A549 treated with AZD2906 at 1 μM for 4 hours (cell line): ENCODE results near the gene PSMB9. TPM values are rescaled to one million over a fixed set of nuclear protein-coding genes. Genes with fewer than 3 reads are reported as not detected.

ENCODE experiments used
- total RNA-seq: library from RNA; stranded (reverse); fragments of 200-300 nt; extraction: Qiagen RNA extraction; gene quantifications from 5 replicates; pipeline ENCODE4 v1.2.3, GENCODE V29; 2022

Gene PSMB9
- 14.0 to 25.5 TPM (median 19.0 TPM) in 5 replicates for total RNA-seq

GRCh38 chr6:32853541-32854375, at the start of gene PSMB9, which contains the start of gene TAP1:
PSMB9 (plus strand) TSS chr6:32854192; CDS start chr6:32854230, 38 bp downstream.
TAP1 (minus strand) TSS chr6:32853704; CDS start chr6:32853636, 68 bp downstream.

DNA sequence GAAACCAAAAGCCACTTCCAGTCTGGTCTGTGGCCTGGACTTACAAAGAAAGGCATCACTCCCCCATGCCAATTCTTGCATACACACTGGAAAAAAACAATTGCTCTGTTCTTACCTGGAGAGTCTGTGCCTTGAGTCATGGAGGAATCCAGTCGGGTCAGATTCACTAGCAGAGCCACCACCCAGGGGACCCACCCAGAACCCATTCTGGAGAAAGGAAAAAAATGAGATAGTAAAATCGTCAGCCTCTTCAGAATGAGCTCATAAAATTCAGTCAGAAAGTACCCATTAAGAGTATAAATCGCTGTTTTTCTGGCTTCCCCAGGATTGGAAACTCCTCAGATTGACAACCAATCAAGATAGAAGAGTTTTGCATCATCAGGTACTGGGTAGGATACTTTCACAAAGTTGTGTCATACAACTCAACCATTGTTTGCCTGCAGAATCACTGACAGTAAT, 37.2 kb upstream of the PSMB9 start, which contains the start of gene HLA-DOB:
HLA-DOB (minus strand) TSS at position 257 of the 459 bp plus-strand sequence; CDS start at position 206, 51 bp downstream.

GRCh38 chr6:32838114-32838958, 15.7 kb upstream of the PSMB9 start, which contains the start of gene TAP2:
TAP2 (minus strand) TSS chr6:32838739; CDS start chr6:32838233, 506 bp downstream.

GRCh38 chr6:32843979-32844838, 9.8 kb upstream of the PSMB9 start, which contains the start of gene PSMB8:
PSMB8 (minus strand) TSS chr6:32844047; CDS start chr6:32843996, 51 bp downstream.

Other genes with a start within 250 kb of the PSMB9 start
- not detected in 5 replicates for gene HLA-DQA1, start 216.8 kb upstream of the PSMB9 start, total RNA-seq
- not detected in 5 replicates for gene HLA-DQB1, start 187.5 kb upstream of the PSMB9 start, total RNA-seq
- not detected in 5 replicates for gene HLA-DQA2, start 112.8 kb upstream of the PSMB9 start, total RNA-seq
- not detected in 5 replicates for gene HLA-DQB2, start 90.7 kb upstream of the PSMB9 start, total RNA-seq
- 0.05 to 0.14 TPM (median 0.12 TPM) in 4 of 5 replicates, not detected in the other for gene HLA-DOB, start 37.2 kb upstream of the PSMB9 start, total RNA-seq
- 14.8 to 21.1 TPM (median 17.8 TPM) in 5 replicates for gene TAP2, start 15.5 kb upstream of the PSMB9 start, total RNA-seq
- 18.4 to 21.4 TPM (median 19.4 TPM) in 5 replicates for gene PSMB8, start 10.1 kb upstream of the PSMB9 start, total RNA-seq
- 32.0 to 36.9 TPM (median 34.0 TPM) in 5 replicates for gene TAP1, start 488 bp upstream of the PSMB9 start, total RNA-seq
- 1.4 to 2.5 TPM (median 1.7 TPM) in 5 replicates for gene HLA-DMB, start 86.8 kb downstream of the PSMB9 start, total RNA-seq
- 2.9 to 3.7 TPM (median 3.0 TPM) in 5 replicates for gene HLA-DMA, start 98.9 kb downstream of the PSMB9 start, total RNA-seq
- 104 to 133 TPM (median 112 TPM) in 5 replicates for gene BRD2, start 114.4 kb downstream of the PSMB9 start, total RNA-seq
- gene HLA-DOA, start 155.4 kb downstream of the PSMB9 start, total RNA-seq = 0.05 TPM in 1 of 5 replicates, not detected in the others
- gene HLA-DPA1, start 219.5 kb downstream of the PSMB9 start, total RNA-seq = 0.05 to 0.11 TPM in 2 of 5 replicates, not detected in the others
- gene HLA-DPB1, start 221.8 kb downstream of the PSMB9 start, total RNA-seq = not detected in 5 replicates